ENCODE data around the gene NEK10.
A peak's percentile ranks its signal among the peaks of the same experiment; 100 is the strongest.
"Not testable (repeated sequence)": the region's sequence is repeated elsewhere in the genome, so short reads cannot be mapped to it uniquely, and the experiment has no call there.

Gene NEK10, protein sequence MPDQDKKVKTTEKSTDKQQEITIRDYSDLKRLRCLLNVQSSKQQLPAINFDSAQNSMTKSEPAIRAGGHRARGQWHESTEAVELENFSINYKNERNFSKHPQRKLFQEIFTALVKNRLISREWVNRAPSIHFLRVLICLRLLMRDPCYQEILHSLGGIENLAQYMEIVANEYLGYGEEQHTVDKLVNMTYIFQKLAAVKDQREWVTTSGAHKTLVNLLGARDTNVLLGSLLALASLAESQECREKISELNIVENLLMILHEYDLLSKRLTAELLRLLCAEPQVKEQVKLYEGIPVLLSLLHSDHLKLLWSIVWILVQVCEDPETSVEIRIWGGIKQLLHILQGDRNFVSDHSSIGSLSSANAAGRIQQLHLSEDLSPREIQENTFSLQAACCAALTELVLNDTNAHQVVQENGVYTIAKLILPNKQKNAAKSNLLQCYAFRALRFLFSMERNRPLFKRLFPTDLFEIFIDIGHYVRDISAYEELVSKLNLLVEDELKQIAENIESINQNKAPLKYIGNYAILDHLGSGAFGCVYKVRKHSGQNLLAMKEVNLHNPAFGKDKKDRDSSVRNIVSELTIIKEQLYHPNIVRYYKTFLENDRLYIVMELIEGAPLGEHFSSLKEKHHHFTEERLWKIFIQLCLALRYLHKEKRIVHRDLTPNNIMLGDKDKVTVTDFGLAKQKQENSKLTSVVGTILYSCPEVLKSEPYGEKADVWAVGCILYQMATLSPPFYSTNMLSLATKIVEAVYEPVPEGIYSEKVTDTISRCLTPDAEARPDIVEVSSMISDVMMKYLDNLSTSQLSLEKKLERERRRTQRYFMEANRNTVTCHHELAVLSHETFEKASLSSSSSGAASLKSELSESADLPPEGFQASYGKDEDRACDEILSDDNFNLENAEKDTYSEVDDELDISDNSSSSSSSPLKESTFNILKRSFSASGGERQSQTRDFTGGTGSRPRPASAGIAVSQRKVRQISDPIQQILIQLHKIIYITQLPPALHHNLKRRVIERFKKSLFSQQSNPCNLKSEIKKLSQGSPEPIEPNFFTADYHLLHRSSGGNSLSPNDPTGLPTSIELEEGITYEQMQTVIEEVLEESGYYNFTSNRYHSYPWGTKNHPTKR

DNA sequence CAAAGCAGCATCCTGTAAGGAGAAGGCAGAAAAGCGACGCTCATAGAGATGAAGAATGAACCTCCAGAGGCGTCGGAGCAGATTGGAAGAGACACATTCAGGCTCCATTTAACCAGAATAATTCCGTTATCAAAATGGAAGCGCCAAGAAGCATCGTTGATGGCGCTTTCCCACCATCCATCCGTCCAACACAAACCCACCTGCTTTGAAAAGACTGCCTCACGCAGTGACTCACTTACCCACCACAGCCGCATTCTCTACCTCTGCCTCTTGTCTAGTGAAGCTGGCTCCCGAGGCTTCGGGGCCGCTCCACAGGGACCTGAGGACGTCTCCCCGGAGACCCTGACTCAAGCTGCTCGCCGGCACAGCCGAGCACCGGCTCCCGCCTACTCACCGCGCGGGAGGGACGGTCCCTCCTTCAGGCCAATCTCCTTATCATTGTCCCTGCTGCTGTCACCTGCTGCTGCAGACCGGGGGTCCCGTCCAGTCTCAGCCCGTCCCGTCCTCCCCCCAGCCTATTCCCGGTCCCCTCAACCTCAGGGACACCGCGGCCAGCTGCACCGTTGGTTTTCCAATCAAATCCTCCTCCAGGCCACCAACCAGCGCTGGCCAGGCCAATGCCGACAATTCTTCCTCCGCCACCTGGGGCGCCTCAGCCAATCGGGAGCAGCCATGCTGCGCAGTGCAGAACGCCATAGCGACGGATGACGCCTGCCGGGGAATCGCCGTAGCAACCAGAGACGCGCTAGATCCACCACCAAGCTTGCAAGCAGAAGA is at the start of gene NEK10:
NEK10 (minus strand) TSS at position 553 of the 777 bp plus-strand sequence. CDS start 16,501 bp downstream, outside the sequence.
- peak; percentile 91 for DNase-seq (ENCODE audit: low spot score)
- H3K4me3 ChIP-seq: peak within 1 kb of the TSS; percentile 78
- no peak within 1 kb of the TSS for H3K27ac ChIP-seq
- TF ChIP-seq, protein P1, sequence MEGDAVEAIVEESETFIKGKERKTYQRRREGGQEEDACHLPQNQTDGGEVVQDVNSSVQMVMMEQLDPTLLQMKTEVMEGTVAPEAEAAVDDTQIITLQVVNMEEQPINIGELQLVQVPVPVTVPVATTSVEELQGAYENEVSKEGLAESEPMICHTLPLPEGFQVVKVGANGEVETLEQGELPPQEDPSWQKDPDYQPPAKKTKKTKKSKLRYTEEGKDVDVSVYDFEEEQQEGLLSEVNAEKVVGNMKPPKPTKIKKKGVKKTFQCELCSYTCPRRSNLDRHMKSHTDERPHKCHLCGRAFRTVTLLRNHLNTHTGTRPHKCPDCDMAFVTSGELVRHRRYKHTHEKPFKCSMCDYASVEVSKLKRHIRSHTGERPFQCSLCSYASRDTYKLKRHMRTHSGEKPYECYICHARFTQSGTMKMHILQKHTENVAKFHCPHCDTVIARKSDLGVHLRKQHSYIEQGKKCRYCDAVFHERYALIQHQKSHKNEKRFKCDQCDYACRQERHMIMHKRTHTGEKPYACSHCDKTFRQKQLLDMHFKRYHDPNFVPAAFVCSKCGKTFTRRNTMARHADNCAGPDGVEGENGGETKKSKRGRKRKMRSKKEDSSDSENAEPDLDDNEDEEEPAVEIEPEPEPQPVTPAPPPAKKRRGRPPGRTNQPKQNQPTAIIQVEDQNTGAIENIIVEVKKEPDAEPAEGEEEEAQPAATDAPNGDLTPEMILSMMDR (IDR thresholded peaks at IDR 0.05): no peak

DNA sequence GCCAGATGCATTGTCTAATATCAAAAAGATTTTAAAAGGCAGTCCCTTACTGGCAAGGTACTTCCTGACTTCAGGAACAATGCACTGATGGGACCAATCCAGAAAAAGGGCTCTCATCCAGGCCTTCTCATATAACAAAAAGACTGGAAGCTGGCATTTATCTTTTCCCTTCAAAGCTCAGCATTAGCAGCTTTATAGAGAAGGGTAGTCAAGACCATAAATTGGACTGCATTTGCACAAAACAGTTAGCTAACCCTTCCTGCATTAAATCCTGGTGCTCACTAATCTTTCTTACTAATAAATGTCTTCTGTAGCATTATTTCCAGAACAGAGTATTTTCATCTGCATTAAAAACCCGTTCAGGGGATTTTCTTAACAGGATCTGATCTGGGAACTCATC is 46.0 kb upstream of the NEK10 start:
- TF ChIP-seq, protein P1 (IDR thresholded peaks at IDR 0.05): no peak

GRCh38 chr3:27392950-27393679 is 23.9 kb upstream of the NEK10 start:
- TF ChIP-seq, protein P1 (IDR thresholded peaks at IDR 0.05): no peak
- no peak for DNase-seq (ENCODE audit: low spot score)
- no peak overlapping the region for H3K27ac ChIP-seq
- no peak overlapping the region for H3K4me3 ChIP-seq

More for the DNA sequence above, 46.0 kb upstream of the NEK10 start:
- Histone ChIP-seq H3K4me3 (no peak overlapping the region), H3K27ac (no peak overlapping the region)
- DNase-seq (ENCODE audit: low spot score): no peak

GRCh38 chr3:27392414-27392813 is 23.2 kb upstream of the NEK10 start:
- DNase-seq (ENCODE audit: low spot score); H3K27ac ChIP-seq: not testable (repeated sequence)

DNA sequence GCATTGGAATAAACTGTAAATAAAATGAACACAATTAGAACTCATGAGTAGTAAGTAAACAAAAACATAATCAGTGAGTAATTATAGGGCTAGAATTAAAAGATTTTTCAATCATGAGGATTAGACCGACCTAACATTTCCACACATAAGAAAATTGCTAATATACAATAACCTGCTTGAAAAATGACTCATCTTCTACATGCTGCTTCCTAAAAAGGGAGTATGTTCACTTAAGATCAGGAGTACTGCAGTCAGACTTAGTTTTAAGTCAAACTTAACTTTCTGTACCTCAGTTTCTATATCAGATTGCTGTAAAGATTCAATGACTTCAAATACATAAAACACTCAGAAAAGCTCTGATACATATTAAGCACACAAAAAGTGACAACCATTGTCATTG is 22.6 kb upstream of the NEK10 start:
- no peak for DNase-seq (ENCODE audit: low spot score)
- TF ChIP-seq, protein P1 (IDR thresholded peaks at IDR 0.05): no peak
- Histone ChIP-seq H3K4me3 (no peak overlapping the region), H3K27ac (no peak overlapping the region)

More at GRCh38 chr3:27392414-27392813, 23.2 kb upstream of the NEK10 start:
- H3K4me3 ChIP-seq: not testable (repeated sequence)

DNA sequence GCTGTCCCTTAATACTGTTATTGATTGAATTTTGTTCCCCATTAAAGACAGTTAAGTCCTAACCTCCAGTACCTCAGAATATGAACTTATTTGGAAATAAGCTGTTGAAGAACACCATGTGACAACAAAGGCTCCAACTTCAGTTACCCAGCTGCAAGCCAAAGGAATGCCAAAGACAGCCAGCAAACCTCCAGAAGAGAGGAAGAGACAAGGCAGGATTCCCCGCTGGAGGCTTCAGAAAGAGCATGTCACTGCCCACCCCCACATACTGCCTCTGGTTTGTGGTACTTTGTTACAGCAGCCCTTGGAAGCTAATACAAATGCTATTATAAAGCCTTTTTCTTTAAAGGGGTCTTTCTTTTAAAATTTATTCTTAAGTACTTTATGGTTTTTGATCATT is 18.4 kb upstream of the NEK10 start:
- TF ChIP-seq, protein P1 (IDR thresholded peaks at IDR 0.05): no peak
- DNase-seq (ENCODE audit: low spot score): no peak
- Histone ChIP-seq H3K27ac (no peak overlapping the region), H3K4me3 (no peak overlapping the region)

All from coronary artery (tissue), 2 donors.